Stimulated activated CD4-positive, alpha-beta T cell treated with anti-CD3 and anti-CD28 coated beads, TNF-alpha, amount 100 ng/mL, for 24 hours (primary cell): ENCODE data around the gene GSTT2.

Experiments used
- DNase-seq, 3 experiments: peaks; one replicate each; pipeline ENCODE4 v3.0.0-alpha.2; 2020; ENCODE audit warnings: low read depth in 3 of 3

The GSTT2 gene

DNA sequence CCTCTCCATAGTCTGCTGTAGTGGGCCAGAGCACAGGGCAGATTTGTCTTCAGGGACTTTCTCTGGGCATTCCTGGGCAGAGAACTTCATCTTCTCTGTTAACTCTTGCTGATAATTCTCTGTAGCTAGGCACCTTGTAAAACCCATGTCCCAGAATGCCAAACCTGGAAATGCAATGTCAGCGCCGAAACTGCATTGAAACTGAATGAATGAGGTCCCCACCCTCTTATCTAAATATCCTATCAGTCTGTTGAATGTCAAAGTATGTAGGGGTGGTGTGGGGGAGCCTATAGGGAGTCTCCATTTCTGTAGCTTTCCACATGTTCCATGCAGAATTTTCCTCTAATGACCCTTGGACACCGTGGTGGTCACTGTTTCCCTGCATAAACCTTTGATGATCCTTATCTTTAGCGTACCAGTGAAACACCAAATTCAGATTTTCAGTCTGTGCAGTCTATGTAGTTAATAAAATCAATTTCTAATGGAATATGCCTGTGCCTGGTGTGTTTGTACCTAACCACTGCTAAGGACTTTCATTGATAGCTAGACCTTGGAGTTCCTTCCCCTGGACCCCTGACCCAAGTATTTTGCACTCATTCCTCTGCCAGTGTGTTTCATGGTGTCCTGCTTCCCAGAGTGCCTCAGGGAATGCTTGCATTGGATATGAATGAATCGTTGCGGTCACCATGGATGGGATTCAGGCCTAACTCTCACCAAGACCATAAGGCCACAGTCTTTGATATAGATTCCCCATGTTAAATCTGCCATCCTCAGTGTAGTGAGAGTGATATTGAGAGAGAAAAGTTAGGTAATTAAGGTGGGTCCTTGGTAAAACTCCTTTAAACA is 28.7 kb downstream of the GSTT2 start:
- no peak for DNase-seq

DNA sequence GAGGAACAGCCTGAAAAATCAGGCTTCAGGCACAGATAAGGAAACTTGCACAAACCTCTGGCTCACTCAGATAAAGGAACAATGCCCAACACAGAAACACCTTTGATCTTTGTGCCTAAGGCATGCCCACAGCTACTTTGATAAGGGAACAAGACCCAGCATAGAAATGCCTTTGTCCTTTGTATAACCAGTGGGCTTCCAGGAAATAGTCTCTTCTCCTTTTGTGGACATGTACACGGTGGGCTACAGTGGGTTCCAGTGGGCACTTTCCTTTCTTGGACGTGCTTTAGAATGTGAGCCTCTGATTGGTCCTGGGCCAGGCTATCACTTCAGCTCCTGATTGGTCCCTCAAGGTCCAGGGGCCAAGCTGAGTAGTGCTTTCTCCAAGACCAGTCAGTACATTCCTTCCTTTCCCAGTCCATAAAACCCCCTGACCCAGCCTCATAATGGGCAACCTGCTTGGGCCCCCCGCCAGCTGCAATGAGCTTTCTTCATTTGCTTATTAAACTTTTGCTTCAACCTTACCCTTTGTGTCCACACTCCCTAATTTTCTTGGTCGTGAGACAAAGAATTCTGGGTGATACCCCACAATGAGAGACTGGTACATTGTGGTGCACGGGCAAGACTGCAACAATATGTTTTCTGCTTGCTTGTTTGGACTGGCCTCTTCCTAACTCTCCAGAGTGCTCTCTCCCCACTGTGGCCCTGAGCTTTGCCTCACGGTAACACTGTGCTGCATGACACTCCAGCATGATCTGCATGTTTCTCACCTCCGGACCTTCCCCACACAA is 29.5 kb downstream of the GSTT2 start:
- no peak for DNase-seq

DNA sequence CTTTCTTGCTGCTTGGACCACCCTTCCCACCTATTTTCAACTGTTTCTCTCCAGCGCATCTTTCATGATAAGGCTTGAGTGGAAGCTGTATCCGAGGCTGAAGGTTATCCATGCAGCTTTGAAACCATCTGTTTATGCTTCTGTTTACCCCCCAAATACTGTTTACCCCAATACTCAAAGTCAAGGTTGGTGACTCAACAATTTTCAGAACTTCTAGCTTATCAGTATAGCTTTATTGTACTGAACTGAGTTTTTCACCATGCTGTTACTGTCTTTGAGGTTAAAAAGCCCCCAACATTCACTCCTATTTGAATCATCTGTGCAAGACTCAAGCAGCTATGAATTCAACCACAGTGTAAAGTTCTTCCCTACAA is 30.1 kb downstream of the GSTT2 start:
- DNase-seq = no peak

DNA sequence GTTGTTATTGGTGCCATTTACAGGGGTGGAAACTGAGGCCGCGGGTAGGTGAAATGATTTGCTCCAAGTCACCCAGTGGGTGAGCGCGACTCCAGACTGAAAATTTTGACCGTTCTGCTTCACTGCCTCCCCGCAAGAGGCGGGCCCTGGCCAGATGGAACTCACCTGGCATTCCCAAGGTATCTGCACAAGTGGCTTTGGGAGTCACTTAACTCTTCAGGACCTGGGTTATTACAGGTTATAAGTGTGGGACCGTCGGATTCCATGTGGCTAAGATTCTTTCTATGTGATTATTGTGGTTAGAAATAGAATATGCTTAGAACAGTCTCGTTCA is 31.8 kb downstream of the GSTT2 start:
- DNase-seq = no peak

DNA sequence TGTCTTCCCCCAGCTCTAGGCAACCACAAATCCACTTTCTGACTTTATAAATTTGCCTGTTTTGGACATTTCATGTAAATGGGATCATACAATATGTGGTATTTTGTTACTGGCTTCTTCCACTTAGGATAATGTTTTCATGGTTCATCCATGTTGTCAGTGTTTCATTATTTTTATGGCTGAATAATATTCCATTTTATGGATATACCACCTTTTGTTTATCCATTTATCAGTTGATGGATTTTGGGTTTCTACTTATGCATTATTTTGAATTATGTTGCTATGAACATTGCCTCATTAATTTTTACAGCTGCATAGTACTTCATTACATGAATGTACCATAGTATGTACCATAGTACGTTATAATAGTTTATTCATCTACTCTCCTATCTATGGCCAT is 36.2 kb downstream of the GSTT2 start:
- no peak for DNase-seq

DNA sequence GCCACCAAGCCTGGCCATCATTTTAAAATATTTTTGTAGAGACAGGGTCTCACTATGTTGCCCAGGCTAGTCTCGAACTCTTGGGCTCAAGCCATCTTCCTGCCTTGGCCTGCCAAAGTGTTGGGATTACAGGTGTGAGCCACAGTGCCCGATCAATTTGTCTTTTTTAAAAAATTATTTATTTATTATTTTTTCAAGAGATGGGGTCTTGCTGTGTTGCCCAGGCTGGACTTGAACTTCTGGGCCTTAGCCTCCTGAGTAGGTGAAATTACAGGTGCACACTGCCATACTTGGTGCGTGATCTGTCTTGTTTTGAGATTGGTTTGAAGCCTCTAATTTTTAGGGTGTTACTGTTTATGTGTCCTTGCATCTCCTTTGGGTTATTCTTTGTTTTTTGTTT is 41.4 kb downstream of the GSTT2 start:
- DNase-seq = no peak

DNA sequence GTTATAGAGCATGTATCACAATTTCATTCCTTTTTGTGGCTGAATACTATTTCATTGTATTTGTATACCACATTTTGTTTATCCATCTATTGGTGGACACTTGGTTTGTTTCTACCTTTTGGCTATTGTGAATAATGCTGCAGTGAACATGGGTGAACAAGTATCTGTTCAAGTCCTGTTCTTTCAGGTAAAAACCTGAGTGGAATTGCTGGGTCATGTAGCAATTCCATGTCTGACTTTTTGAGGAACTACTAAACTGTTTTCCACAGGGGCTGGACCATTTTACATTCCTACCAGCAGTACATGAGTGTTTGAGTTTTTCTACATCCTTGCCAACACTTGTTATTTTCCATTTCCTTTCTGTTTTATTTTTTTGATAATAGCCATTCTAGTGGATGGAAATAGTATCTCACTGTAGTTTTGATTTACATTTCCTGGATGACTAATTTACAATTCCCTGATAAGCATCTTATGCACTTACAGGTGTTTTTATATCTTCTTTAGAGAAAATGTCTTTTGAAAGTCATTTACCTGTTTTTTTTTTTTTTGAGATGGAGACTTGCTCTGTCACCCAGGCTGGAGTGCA is 43.4 kb downstream of the GSTT2 start:
- DNase-seq = no peak

DNA sequence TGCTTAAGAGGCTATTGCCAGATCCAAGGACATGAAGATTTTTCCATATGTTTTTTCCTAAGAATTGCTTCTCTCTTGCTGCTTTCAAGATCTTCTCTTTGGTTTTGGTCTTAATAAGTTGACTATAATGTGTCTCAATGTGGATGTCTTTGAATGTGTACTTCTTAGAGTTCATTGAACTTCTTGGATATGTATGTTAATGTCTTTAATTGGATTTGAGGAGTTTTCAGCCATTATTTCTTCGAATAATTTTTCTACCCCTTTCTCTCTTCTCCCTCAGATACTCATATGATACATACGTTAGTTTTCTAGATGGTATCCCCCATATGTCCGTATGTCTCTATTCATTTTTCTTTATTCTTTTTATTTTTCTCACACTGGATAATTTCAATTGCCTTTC is 44.4 kb downstream of the GSTT2 start:
- DNase-seq = no peak

DNA sequence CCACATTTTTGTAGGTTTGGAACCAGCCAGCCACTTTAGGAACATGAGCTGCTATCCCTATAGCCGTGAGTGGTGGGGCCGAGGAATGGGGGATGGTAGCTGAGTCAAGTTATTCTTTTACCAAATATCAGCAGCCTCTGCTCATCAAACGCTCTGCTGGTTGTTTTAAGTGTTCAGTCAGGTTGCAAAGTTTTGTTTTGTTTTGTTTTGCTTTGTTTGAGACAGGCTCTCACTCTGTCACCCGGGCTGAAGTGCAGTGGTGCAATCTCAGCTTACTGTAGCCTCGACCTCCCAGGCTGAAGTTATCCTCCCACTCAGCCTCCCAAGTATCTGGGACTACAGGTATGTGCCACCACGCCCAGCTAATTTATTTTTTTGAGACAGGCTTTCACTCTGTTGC is 45.5 kb downstream of the GSTT2 start:
- no peak for DNase-seq

DNA sequence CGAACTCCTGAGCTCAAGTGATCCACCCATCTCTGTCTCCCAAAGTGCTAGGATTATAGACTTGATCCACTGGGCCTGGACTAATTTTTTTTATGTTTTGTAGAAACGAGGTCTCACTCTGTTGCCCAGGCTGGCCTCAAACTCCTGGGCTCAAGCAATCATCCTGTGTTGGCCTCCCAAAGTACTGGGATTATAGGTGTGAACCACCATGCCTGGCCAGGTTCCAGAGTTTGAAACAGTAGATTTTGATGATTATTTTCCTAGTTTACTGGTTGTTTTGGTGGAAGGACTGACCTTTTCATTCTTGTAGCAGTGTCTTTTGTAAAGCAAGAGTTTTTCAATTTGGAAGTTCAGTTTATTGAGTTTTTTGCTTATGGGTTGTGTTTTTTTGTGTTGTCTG is 46.1 kb downstream of the GSTT2 start:
- DNase-seq = no peak

DNA sequence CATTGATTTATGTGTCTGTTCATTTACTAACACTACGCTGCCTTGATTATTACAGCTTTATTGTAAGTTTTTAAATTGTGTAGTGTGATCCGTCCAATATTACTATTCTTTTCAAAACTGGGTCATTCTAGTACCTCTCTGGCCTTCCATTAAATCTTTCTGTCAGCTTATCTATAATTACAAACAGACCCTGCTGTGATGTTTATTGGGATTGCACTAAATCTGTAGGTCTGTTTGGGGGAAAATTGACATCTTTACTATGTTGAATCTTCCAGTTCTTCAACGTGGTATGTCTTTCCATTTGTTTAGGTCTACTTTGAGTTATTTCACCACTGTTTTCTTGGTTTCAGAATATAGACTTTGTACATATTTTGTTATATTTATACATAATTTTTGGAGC is 46.8 kb downstream of the GSTT2 start:
- DNase-seq = no peak

DNA sequence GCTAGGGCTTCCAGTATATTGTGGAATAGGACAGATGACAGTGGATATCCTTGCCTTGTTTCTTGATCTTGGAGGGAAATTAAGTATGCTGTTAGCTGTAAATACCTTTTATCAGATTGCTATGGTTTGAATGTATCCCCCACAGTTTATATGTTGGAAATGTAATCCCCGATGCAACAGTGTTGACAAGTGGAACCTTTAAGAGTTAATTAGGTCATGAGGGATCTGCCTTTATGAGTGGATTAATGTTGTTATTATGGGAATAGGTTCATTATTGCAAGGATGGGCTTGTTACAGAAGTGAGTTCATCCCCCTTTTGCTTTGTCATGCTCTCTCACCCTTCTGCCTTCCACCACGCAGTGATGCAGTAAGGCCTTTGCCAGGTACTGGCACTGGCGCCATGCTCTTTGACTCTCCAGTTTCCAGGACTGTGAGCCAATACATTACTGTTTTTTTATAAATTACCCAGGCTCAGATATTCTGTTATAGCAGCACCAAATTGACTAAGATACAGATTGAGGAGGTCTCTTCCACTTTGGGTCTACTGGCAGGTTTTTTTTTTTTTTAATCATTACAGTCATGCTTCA is 47.5 kb downstream of the GSTT2 start:
- DNase-seq = no peak

DNA sequence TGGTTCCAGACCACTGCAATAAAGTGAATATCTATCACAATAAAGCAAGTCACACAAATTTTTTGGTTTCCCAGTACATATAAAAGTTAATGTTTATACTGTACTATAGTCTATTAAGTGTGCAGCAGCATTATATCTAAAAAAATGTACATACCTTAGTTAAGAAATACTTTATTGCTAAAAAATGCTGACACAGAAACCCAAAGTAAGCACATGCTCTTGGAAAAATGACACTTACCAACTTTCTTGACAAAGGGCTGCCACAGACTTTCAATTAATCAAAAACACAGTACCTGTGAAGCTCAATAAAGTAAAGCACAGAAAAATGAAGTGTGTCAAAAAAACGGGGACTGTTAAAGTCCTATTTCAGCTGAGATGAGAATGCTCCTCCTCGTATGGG is 48.1 kb downstream of the GSTT2 start:
- DNase-seq = no peak

DNA sequence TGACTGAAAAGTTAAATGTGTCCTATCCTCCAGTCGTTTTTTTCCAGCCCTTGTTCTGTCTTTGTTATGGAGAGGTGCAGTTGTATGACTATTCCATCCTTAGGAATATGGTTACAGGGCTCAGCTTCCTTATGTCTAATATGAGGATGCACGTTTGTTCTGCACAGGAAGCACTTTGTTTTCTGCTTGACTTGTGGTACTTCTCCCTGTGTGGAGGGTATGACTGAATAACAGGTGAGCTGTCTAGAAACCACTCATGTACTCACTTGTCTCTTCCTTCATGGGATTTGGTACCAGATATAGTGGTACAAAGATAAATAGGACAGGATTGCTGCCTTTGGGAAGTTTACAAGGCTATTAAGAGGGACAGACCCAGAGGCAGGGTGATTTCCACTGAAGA is 48.6 kb downstream of the GSTT2 start:
- DNase-seq = no peak

DNA sequence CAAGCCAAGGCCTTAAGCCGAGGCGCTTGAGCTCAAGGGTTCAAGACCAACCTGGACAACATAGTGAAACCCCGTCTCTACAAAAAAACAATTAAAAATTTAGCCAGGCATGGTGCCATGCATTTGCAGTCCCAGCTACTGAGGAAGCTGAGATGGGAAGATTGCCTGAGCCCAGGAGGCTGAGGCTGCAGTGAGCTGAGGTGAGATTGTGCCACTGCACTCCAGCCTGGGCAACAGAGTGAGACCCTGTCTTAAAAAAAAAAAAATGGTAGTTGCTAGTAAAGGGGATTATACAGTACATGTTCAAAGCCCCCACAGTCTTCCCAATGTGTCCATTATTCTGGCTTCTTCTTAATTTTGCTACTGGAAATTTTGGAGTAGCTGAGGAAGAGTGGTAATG is 49.4 kb downstream of the GSTT2 start:
- DNase-seq = no peak

DNA sequence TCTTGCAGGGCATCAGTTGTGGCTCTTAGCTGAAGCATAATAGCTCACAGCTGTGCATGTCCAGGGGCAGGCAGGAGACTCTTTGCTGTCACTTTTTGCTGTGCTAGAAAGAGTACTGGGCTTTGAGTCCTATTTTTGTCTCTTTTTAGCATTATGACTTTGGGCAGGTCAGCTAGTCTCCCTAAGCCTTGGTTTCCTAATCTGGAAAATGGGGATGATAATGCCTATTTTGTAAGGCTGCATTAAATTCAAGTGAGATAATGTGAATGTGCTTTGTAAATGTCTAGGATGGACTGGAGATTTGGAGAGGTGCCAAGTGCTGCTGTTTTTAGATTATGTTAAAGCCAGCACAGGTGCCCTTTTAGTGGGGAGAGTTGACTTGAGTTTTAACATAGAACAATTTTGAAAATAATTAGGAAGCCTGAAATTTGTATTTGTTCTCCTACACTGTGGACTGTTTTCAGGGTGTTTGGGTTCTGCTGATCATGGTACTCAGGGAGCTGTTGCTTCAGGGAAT is 50.3 kb downstream of the GSTT2 start:
- DNase-seq = no peak
